Measurements from ENCODE around the gene RSL24D1.

GRCh38 chr15:55245059-55245458, 48.3 kb upstream of the RSL24D1 start:
- TF ChIP-seq TCF7L2 (IDR thresholded peaks at IDR 0.05; ENCODE audit: low read depth, low read length), result no peak
- TF ChIP-seq THRA (IDR thresholded peaks at IDR 0.05), result no peak
- TF ChIP-seq CTCF (IDR thresholded peaks at IDR 0.05 in 2 of 3, conservative IDR thresholded peaks at IDR 0.05 in 1 of 3; ENCODE audit: insufficient read depth in 2 of 3, low read depth in 1 of 3, low read length in 3 of 3), result no peak
- TF ChIP-seq FIP1L1 (IDR thresholded peaks at IDR 0.05; ENCODE audit: low read depth, low read length, poor library complexity, severe bottlenecking), result no peak
- no peak for TF ChIP-seq NKRF (IDR thresholded peaks at IDR 0.05; ENCODE audit: borderline replicate concordance)
- TF ChIP-seq EZH2 (IDR thresholded peaks at IDR 0.05; ENCODE audit: borderline replicate concordance, low read depth, low read length), result no peak
- TF ChIP-seq ZNF449 (CRISPR knock-in tag; IDR thresholded peaks at IDR 0.05), result no peak
- TF ChIP-seq JUNB (CRISPR knock-in tag; conservative IDR thresholded peaks at IDR 0.05), result no peak

Measured in K562 (cell line).